ENCODE data around the gene CALCOCO1. TPM values are rescaled to one million over a fixed set of nuclear protein-coding genes. Genes with fewer than 3 reads are reported as not detected.
A peak's percentile ranks its signal among the peaks of the same experiment; 100 is the strongest.

Gene CALCOCO1
- total RNA-seq, 3 donors from 2014 or later (not counting 1 experiment from before 2014, with no cell fraction given), result 215 to 256 (median 226) TPM

GRCh38 chr12:53748072-53748840, 21.0 kb upstream of the CALCOCO1 start:
- Mint-ChIP-seq H3K4me1 (peaks cover 15 to 22% of the 10 kb centered on the region in 2 donors), H3K27ac (no peak overlapping the region), H3K36me3 (no peaks in the 10 kb centered on the region), H3K4me3 (no peak overlapping the region), H3K27me3 (ENCODE audit: low read depth in 2 of 2) (peaks cover 21 to 36% of the 10 kb centered on the region in 2 donors), H3K9me3 (no peaks in the 10 kb centered on the region)
- H3K9me3 ChIP-seq (ENCODE audit: control insufficient read depth, insufficient read depth, low read length), result no peaks in the 10 kb centered on the region
- ATAC-seq, result no peak
- no peak for TF ChIP-seq CTCF (IDR thresholded peaks at IDR 0.05)
- H3K4me1 ChIP-seq (ENCODE audit: control insufficient read depth, insufficient read depth, low read length), result peaks cover 41% of the 10 kb centered on the region
- H3K36me3 ChIP-seq (ENCODE audit: control insufficient read depth, insufficient read depth, low read length), result no peaks in the 10 kb centered on the region
- 57% methylated on average over 14 of the region's 22 CpGs for WGBS (ENCODE audit: insufficient coverage)
- no peak overlapping the region for H3K27ac ChIP-seq (ENCODE audit: low read length)
- intact Hi-C loops (cut with micrococcal nuclease), result no loop called here
- no peak overlapping the region for H3K4me3 ChIP-seq (ENCODE audit: low read length)
- no peak for DNase-seq
- peaks cover 25% of the 10 kb centered on the region for H3K27me3 ChIP-seq (ENCODE audit: control insufficient read depth, insufficient read depth, low read length)

- no peak for TF ChIP-seq CTCF (IDR thresholded peaks at IDR 0.05)
- H3K36me3 ChIP-seq (ENCODE audit: control insufficient read depth, insufficient read depth, low read length), result no peaks in the 10 kb centered on the region
- no peaks in the 10 kb centered on the region for H3K9me3 Mint-ChIP-seq
- no peaks in the 10 kb centered on the region for H3K36me3 Mint-ChIP-seq
- H3K4me3 Mint-ChIP-seq, result peak overlapping the region; percentile 50
- H3K27me3 Mint-ChIP-seq (ENCODE audit: low read depth in 2 of 2), result peaks cover 30 to 47% of the 10 kb centered on the region in 2 donors
- H3K27ac ChIP-seq (ENCODE audit: low read length), result no peak overlapping the region
- H3K9me3 ChIP-seq (ENCODE audit: control insufficient read depth, insufficient read depth, low read length), result no peaks in the 10 kb centered on the region
- intact Hi-C loops (cut with micrococcal nuclease), result no loop called here
- WGBS (ENCODE audit: insufficient coverage), result 26% methylated on average over 4 of the region's 5 CpGs
- DNase-seq, result no peak
- no peak overlapping the region for H3K27ac Mint-ChIP-seq
- peaks cover 32% of the 10 kb centered on the region for H3K27me3 ChIP-seq (ENCODE audit: control insufficient read depth, insufficient read depth, low read length)
- ATAC-seq, result peak in 1 of 3 donors; percentile 2
- peaks cover 20 to 22% of the 10 kb centered on the region in 2 donors for H3K4me1 Mint-ChIP-seq
- no peak overlapping the region for H3K4me3 ChIP-seq (ENCODE audit: low read length)
- peaks cover 41% of the 10 kb centered on the region for H3K4me1 ChIP-seq (ENCODE audit: control insufficient read depth, insufficient read depth, low read length)
Measured at GRCh38 chr12:53747095-53747494, 19.8 kb upstream of the CALCOCO1 start.

GRCh38 chr12:53746592-53747092, 19.4 kb upstream of the CALCOCO1 start:
- intact Hi-C loops (cut with micrococcal nuclease), result loop anchor here (1.0 kb wide), 3 partner anchors 11 to 45 kb away; partner anchors contain the start of gene CALCOCO1
- ATAC-seq, result peak; percentile 87 to 91 (median 88)
- peak overlapping the region; percentile 50 for H3K4me3 Mint-ChIP-seq

More at GRCh38 chr12:53746592-53747092, 19.4 kb upstream of the CALCOCO1 start:
- no peaks in the 10 kb centered on the region for H3K36me3 Mint-ChIP-seq
- peaks cover 36% of the 10 kb centered on the region for H3K4me1 ChIP-seq (ENCODE audit: control insufficient read depth, insufficient read depth, low read length)
- TF ChIP-seq CTCF (IDR thresholded peaks at IDR 0.05), result peak; percentile 100
- H3K4me1 Mint-ChIP-seq, result peaks cover 20 to 22% of the 10 kb centered on the region in 2 donors
- H3K4me3 ChIP-seq (ENCODE audit: low read length), result no peak overlapping the region
- peaks cover 32% of the 10 kb centered on the region for H3K27me3 ChIP-seq (ENCODE audit: control insufficient read depth, insufficient read depth, low read length)
- peaks cover 32 to 47% of the 10 kb centered on the region in 2 donors for H3K27me3 Mint-ChIP-seq (ENCODE audit: low read depth in 2 of 2)
- H3K9me3 Mint-ChIP-seq, result no peaks in the 10 kb centered on the region
- WGBS (ENCODE audit: insufficient coverage), result 0% methylated on average over 19 of the region's 20 CpGs
- H3K27ac ChIP-seq (ENCODE audit: low read length), result no peak overlapping the region
- no peaks in the 10 kb centered on the region for H3K36me3 ChIP-seq (ENCODE audit: control insufficient read depth, insufficient read depth, low read length)
- DNase-seq, result peak; percentile 83 to 95
- H3K27ac Mint-ChIP-seq, result no peak overlapping the region
- no peaks in the 10 kb centered on the region for H3K9me3 ChIP-seq (ENCODE audit: control insufficient read depth, insufficient read depth, low read length)

All from natural killer cell (primary cell).